Inferior parietal cortex (tissue), 1 donor: ENCODE measurements around the gene FCF1.
"Not testable (repeated sequence)": the region's sequence is repeated elsewhere in the genome, so short reads cannot be mapped to it uniquely, and the experiment has no call there.

Experiments used
- DNase-seq: peaks from one replicate; pipeline ENCODE4 v3.0.0-alpha.2; 2016; ENCODE audit errors: extremely low spot score

FCF1 gene

DNA sequence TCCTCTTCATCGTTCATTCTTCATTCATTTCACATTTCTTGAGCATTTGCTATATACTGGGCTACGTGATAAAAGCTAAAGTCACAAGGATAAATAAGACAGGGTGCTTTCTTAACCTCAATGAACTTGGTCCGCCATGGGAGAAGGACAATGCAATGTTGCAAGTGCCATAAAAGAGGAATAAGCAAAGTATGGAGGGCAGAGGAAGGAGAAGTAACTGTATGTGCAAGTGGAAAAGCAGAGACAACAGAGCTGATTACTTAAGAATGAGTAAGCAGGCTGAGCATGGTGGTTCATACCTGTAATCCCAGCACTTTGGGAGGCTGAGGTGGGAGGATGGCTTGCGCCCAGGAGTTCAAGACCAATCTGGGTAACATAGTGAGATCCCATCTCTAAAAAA is 14.5 kb upstream of the FCF1 start:
- no peak for DNase-seq

DNA sequence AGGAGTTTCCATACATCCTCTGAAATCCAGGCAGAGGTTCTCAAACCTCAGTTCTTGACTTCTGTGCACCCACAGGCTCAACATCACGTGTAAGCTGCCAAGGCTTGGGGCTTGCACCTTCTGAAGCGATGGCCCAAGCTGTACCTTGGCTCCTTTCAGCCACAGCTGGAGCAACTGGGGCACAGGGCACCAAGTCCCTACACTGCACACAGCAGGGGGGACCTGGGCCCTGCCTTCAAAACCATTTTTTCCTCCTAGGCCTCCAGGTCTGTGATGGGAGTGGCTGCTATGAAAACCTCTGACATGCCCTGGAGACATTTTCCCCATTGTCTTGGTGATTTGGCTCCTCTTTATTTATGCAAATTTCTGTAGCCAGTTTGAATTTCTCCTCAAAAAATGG is 10.7 kb upstream of the FCF1 start:
- no peak for DNase-seq

DNA sequence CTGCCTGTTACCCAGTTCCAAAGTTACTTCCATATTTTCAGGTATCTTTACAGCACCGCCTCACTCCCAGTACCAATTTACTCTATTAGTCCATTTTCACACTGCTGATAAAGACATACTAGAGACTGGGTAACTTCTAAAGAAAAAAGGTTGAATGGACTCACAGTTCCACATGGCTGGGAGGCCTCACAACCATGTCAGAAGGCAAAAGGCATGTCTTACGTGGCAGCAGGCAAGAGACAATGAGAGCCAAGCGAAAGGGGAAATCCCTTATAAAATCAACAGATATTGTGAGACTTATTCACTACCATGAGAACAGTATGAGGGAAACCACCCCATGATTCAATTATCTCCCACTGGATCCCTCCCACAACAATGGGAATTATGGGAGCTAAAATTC is 9.9 kb upstream of the FCF1 start:
- DNase-seq, result no peak

DNA sequence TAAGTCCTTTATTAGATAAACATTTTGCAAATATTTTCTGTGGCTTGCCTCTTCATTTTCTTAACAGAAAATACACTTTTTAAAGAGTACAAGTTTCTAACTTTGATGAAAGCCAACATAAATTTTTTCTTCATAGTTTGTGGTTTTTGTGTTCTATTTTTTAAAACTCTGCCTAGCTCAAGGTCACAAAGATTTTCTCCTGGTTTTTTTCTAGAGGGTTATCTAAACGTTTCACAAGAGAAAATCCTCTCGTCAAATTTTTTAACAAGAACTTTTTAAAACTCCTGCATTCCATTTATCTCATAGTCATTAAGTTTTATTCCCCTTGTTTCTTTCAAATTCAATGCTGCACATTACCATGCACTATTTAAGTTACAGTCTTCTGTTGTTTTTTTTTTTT is 8.3 kb upstream of the FCF1 start:
- no peak for DNase-seq

DNA sequence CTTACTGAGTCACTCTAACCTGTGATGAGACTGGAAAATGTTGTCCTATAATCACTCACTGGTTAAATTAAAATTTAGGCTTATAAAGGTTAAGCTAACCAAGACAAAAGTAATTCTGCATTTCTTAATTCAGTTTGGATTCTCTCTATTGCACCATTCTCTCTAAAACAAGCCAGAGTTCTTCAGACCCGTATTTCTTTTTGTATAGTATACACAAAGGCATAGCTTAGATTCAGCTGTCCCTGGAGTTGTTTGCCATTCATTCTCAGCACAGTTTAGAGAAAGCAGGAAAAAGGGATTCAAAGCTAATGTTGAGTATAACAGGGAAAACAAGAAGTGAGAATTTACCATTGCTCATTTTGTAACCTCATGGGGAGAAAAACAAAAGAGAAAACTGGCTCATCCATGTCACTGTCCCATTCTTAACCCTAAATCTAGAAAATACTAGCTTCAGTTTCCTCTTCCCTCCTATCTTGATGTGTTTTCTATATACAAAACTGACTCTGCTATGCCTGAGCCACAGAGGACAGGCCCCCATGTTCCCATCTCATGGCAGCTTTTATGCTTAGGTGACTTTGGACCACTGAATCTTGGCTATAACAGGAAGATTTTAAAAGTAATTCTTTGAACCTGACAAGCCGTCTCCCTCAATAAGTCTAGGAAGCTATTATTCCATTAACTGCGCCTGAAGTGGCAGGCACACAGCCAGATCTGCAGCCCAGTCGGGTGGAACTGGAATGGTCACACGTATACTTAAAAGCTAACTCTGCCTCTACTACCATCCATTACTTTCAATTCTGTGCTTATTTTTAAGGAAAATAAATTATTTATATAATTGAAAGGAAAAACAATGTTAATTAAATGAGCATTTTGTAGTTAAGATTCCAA is 7.1 kb upstream of the FCF1 start:
- DNase-seq, result no peak

DNA sequence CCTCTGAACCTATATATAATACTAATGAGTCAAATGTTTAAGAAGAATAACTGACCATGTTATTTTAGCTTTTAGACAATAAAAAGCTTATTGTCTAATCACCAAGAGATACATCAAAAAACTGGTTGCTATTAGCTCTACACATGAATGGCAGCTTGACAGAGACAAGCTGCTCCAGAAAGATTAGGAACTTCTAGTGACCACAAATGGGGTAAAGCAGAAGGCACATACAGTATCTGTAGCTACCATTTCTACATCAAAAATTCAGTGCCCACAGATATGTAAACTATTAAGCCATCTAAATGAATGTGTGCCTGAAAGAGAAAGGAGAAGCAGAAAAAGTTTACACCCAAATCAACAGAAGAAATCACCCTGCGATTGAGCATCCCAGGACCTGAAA is 2.5 kb upstream of the FCF1 start:
- DNase-seq, result no peak

DNA sequence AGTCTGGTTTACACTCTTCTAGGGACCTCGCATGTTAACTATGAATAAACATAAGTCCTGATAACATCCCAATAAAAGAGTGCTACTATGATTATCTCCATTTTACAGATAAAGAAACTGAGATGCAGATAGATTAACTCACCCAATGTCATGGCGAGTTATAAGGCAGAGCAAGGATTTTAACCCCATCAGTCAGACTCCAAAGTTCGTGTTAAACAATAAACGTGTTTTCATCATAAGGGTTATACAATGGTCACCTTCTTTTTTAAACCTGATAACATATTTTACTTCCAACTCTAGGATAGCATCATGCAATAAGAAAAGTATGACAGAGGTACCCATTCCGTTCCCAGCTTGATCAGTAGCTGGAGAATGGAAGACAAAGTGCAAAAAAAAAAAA is 1.3 kb upstream of the FCF1 start:
- DNase-seq, result no peak

DNA sequence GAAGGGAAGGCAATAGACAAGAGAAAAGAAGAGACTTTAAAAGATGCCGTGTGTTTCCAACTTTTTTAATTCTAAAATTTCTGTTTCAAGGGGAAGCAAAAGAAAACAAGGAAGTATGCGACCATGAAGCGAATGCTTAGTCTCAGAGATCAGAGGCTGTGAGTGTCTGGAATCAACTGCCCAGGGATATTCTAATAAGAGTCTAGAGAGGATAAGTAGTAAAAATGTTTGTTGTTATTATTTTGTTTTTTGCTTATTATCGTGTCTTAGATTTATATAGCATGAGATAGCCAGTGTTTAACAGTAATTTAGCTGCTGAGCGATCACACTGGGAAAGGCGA is 421 bp downstream of the FCF1 start:
- DNase-seq, result no peak

DNA sequence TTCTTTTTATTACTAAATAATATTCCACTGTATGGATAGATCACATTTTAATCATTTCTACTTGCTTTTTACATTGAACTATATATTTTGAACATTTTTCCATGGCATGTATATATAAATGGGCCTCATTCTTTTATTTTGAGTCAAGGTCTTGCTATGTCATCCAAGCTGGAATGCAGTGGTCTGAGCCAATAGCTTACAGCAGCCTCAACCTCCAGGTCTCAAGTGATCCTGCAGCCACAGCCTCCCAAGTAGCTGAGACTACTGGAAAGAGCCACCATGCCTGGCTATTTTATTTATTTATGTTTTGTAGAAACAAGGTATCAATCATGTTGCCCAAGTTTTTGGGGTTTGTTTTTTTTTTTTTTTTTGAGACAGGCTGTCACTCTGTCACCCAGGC is 7.6 kb downstream of the FCF1 start:
- no peak for DNase-seq

DNA sequence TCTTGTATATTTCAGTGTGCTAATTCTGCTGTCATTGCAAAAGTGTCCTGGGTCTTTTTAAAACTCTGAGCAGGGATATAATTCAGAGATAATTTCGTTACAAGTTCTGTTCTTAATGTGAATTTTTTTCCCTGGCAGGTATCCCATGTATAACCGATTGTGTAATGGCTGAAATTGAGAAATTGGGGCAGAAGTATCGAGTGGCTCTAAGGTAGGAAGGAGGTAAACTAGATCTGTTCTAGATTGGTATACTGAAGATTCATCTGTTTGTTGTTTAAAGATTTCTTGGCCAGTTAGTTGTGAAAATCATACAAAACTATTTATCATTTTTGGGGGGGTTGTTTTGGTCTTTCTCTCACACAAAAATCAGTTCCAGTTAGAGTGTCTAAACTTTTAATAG is 10.2 kb downstream of the FCF1 start:
- no peak for DNase-seq

DNA sequence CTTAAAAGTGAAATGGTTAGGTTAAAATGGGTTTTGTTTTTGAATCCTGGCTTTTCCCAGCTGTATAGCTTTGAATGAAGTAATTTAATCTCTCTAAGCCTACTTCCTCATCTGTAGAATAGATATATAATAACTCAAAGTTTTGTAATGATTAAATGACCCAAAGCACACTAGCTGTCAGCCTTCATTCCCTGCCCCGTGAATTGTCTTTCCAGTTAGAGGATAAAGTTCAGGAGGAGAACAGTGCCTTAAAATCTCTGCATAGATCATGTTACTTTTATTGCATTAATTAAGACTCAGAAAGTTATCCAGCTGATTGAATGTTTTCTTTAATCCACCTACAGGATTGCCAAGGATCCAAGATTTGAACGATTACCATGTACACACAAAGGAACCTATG is 19.4 kb downstream of the FCF1 start:
- no peak for DNase-seq

DNA sequence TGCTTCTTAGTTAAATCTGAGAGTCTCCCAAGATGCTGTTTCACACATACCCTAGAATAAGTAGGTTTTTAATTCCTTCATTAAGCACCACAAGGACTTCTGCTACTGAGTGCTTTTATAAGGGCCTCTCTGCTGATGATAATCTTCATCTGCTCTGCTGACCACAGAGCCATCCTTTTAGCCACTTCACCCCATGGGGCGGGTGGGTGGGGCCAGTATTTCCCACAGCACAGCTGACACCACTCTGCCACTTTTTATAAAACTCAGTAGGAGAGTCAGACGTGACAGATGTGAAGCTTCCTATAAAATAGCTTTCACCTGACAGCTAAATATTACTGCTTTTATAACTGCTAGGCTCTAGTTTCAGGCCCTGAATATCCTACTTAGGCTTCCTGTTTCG is 20.3 kb downstream of the FCF1 start:
- no peak for DNase-seq

DNA sequence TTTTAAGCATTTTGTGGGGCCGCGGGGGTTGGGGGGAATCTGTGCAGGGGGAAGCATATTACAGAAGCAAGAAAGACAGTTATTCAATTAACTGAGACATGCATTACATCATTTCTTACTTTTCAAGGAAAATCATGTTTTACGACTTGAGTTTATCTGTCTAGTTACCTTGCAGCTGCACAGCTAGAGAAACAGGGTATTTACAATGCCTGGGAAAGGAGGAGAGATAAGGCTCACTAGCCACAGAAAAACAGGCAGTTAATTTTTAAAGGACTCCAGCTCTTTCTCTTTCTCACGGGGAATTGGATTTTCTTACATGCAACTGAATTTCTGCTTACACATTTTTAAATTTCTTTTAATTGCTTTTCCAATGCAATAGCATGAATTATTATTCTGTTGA is 22.2 kb downstream of the FCF1 start:
- DNase-seq, result no peak

DNA sequence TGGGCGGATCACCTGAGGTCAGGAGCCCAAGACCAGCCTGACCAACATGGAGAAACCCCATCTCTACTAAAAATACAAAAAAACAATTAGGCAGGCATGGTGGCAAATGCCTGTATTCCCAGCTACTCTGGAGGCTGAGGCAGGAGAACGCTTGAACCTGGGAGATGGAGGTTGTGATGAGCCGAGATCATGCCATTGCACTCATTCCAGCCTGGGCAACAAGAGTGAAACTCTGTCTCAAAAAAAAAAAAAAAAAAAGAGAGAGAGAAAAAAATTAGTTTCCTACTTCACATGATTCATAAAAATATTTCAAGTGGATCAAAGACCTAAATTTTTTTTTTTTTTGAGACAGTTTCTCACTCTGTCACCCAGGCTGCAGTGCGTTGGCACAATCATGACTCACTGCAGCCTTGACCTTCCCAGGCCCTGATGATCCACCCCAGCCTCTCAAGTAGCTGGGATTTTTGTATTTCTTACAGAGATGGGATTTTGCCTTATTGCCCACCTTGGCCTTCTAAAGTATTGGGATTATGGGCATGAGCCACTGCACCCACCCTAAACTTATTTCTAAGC is 24.9 kb downstream of the FCF1 start:
- DNase-seq, result no peak

DNA sequence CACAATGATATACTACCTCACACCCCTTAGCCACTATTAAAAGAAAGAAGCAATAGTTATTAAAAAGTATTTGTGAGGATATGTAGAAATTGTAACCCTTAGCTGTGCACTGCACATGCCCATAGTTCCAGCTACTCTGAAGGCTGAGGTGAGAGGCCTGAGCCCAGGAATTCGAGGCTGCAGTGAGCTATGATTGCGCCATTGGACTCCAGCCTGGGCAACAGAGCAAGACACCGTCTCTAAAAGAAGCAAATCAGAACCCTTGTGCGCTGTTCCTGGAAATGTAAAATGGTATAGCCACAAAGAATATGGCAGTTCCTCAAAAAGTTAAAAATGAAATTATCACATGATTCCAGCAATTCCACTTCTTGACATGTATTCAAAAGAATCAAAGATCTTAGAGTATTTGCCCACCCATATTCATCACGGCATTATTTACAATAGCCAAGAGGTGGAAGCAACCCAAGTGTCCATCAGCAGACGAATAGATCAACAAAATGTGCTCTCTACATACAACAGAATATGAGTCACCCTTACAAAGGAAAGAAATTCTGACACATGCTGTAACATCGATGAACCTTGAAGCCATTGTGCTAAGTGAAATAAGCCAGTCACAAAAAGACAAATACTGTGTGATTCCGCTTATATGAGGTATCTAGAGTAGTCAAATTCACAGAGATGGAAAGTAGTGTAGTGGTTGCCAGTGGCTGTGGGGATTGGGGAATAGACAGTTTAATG is 26.5 kb downstream of the FCF1 start:
- DNase-seq, result no peak

DNA sequence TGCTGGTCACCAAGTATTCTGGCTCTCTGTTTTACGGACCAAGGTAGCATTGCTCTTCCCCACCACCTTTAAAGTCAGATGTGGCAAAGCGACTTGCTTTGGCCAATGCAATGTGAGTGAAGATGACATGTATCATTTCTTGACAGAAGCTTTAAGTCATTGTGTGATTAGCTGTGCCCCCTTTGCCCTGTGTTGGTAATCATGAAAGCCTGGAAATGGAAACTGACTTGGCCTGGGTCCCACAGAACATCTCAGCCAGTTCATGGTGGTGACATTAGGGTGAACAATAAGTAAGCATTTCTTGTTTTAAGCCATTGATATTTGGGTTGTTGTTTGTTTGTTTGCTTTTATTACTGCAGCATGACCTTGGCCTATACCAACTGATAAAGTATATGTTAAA is 34.3 kb downstream of the FCF1 start:
- DNase-seq, result no peak

DNA sequence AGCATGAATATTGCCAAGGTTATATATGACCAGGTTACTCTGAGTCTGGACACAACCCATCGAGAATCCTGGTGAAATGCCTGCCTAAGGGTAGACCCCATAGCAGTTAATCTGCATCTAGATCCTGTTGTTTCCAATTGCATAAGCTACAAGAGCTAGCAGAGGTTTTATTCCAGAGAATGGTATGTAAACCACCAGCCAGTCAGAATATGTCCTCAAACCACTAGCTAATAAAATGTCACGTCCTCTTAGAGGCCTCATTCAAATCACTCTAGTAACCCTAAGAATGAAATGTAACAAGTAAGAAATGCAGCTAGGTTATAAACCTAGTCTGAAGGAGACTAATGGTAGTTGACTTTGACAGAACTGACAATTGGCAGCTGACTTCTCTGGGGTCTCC is 41.2 kb downstream of the FCF1 start:
- DNase-seq, result no peak

DNA sequence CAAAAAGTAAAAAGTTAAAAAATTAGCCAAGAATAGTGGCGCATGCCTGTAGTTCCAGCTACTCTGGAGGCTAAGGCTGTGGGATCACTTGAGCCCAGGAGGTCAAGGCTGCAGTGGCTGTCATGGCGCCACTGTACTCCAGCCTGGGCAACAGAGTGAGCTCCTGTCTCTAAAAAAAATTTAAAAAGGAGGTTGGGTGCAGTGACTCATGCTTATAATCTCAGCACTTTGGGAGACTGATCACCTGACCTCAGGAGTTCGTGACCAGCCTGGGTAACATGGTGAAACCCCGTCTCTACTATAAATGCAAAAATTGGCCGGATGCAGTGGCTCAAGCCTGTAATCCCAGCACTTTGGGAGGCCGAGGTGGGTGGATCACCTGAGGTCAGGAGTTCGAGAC is 42.0 kb downstream of the FCF1 start:
- no peak for DNase-seq

DNA sequence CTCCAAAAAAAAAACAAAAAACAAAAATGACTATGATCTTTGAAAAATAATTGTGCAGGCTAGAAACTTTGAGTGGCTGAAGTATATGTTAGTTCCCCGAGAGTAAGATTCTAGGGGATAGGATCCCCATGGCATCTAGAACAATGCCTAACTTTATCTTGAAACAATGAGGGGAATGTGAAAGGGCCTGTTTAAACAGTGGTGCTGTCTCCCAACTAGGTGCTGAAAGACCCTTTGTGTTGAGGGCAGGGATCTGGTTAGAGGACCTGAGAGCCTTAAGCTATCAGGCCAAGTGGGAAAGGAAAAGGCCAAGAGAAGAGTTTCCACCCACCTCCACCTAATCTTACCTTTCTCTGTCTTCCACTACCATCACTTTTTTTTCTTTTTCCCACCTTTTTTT is 43.4 kb downstream of the FCF1 start:
- no peak for DNase-seq

DNA sequence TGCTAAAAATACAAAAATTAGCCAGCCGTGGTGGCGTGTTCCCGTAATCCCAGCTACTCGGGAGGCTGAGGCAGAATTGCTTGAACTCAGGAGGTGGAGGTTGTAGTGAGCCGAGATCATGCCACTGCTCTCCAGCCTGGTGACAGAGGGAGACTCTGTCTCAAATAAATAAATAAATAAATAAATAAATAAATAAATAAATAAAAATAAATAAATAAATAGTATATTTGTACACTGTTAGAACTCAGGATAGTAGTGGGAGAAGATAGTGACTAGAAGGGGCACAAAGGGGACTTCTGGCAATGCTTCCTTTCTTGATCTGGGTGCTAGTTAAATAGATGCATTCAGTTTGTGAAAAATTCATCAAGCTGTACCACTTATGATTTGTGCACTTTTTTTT is 45.6 kb downstream of the FCF1 start:
- not testable (repeated sequence) for DNase-seq

DNA sequence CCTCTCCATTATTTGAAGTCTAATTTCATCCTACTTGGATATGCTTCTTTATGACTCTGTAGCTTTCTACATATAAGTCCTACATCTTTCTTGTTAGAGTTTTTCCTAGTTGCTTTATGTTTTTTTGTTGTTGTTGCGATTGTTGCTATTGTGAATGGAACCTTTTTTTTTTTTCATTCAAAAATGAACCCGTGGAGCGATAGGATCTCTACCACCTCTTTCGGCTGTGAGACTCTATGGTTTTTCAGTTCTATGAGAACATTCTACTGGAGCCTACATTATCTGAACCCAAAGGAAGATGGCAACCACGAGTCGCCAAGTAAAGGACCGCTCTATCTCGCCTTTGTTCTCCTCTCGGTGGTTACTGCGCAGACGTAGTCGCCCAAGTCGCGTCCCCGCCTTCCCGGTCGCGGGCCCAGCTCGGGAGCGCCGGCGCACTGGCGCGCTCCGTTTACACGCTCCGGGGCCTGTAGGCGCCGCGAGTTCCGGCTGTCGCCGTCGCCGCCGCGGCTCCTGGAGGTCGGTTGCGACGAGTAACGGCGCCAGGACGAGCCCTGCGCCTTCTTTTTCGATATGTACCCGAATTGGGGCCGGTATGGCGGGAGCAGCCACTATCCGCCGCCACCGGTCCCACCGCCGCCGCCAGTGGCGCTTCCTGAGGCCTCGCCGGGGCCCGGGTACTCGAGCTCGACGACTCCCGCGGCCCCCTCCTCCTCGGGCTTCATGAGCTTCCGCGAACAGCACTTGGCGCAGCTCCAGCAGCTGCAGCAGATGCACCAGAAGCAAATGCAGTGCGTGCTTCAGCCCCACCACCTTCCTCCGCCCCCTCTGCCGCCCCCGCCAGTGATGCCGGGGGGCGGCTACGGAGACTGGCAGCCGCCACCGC is 50.2 kb downstream of the FCF1 start, which contains the start of gene YLPM1:
Gene YLPM1, plus strand, starts transcription at position 400 of the 886 bp plus-strand sequence. Its CDS starts 174 bp downstream, at position 574.
- DNase-seq, result peak; percentile 97
